HEK293 (cell line): ENCODE measurements around the gene LRP1B.

ENCODE experiments used
- CTCF ChIA-PET: fragments of 350-600 bp; formaldehyde crosslinking; extraction: SDS; loops from one replicate; lab custom pipeline; 2021; ENCODE audit warnings: antibody characterized with exemption; lab: Yijun Ruan, JAX
- POLR2A ChIA-PET: fragments of 300-600 bp; formaldehyde crosslinking; extraction: SDS; loops from one replicate; lab custom pipeline; 2020; ENCODE audit warnings: antibody characterized with exemption, inconsistent platforms; lab: Yijun Ruan, JAX
- H3K27ac ChIP-seq: fragments of 200-500 bp; sonication (Bioruptor generic); 2 replicates; pipeline ENCODE4 v1.5.1; 2014; ENCODE audit warnings: low read depth, low read length, control low read depth, inconsistent platforms; ENCODE audit errors: extremely low read depth
- H3K36me3 ChIP-seq, 2 experiments: fragments of 200-500 bp in 1 of 2; sonication (Bioruptor generic) in 1 of 2; 1 replicate in 1 of 2; 2 replicates in 1 of 2; pipeline ENCODE4 v1.5.1; 2014 to 2017; ENCODE audit warnings: inconsistent platforms in 2 of 2, low read length in 2 of 2; ENCODE audit not compliant: control insufficient read depth in 2 of 2, insufficient read depth in 1 of 2
- H3K4me1 ChIP-seq: fragments of 200-500 bp; sonication (Bioruptor generic); 2 replicates; pipeline ENCODE4 v1.5.1; 2014; ENCODE audit warnings: mild to moderate bottlenecking, low read length, inconsistent platforms; ENCODE audit not compliant: control insufficient read depth, insufficient read depth
- H3K4me3 ChIP-seq: 2 replicates; pipeline ENCODE4 v1.5.1; 2011; ENCODE audit warnings: low read depth, mild to moderate bottlenecking, control low read depth, low read length, moderate library complexity
- H3K9me3 ChIP-seq: fragments of 200-500 bp; sonication (Bioruptor generic); 2 replicates; pipeline ENCODE4 v1.5.1; 2014; ENCODE audit warnings: low read depth, low read length, inconsistent platforms; ENCODE audit not compliant: control insufficient read depth, insufficient read depth
- OSR2 ChIP-seq: fragments of 450-650 bp; formaldehyde crosslinking; IDR thresholded peaks from 2 replicates; pipeline ENCODE4 v1.5.1; 2016; ENCODE audit warnings: missing biosample characterization, missing genetic modification characterization
- WT1 ChIP-seq: fragments of 450-650 bp; formaldehyde crosslinking; IDR thresholded peaks from 2 replicates; pipeline ENCODE4 v1.5.1; 2016; ENCODE audit warnings: missing biosample characterization, missing genetic modification characterization
- ZBTB10 ChIP-seq: fragments of 450-650 bp; formaldehyde crosslinking; IDR thresholded peaks from 2 replicates; pipeline ENCODE4 v1.5.1; 2016; ENCODE audit warnings: missing biosample characterization, missing genetic modification characterization
- ZBTB11 ChIP-seq: fragments of 450-650 bp; formaldehyde crosslinking; conservative IDR thresholded peaks from 2 replicates; pipeline ENCODE4 v1.5.1; 2016; ENCODE audit warnings: low read depth, missing biosample characterization, missing genetic modification characterization
- ZBTB8A ChIP-seq: fragments of 450-650 bp; formaldehyde crosslinking; IDR thresholded peaks from 2 replicates; pipeline ENCODE4 v1.5.1; 2016; ENCODE audit warnings: missing biosample characterization, missing genetic modification characterization
- ZNF140 ChIP-seq: fragments of 450-650 bp; formaldehyde crosslinking; IDR thresholded peaks from 2 replicates; pipeline ENCODE4 v1.5.1; 2016; ENCODE audit warnings: missing biosample characterization, missing genetic modification characterization
- ZNF169 ChIP-seq: fragments of 450-650 bp; formaldehyde crosslinking; IDR thresholded peaks from 2 replicates; pipeline ENCODE4 v1.5.1; 2016; ENCODE audit warnings: missing biosample characterization, missing genetic modification characterization
- ZNF266 ChIP-seq: fragments of 450-650 bp; formaldehyde crosslinking; IDR thresholded peaks from 2 replicates; pipeline ENCODE4 v1.5.1; 2016; ENCODE audit warnings: missing biosample characterization, missing genetic modification characterization, low read depth
- ZNF394 ChIP-seq: fragments of 450-650 bp; formaldehyde crosslinking; IDR thresholded peaks from 2 replicates; pipeline ENCODE4 v1.5.1; 2016; ENCODE audit warnings: missing biosample characterization, missing genetic modification characterization, mild to moderate bottlenecking, moderate library complexity, borderline replicate concordance
- ZNF426 ChIP-seq: fragments of 450-650 bp; formaldehyde crosslinking; IDR thresholded peaks from 2 replicates; pipeline ENCODE4 v1.5.1; 2017; ENCODE audit warnings: missing biosample characterization, missing genetic modification characterization, mild to moderate bottlenecking, inconsistent platforms, moderate library complexity
- ZNF514 ChIP-seq: fragments of 450-650 bp; formaldehyde crosslinking; IDR thresholded peaks from 2 replicates; pipeline ENCODE4 v1.5.1; 2016; ENCODE audit warnings: missing biosample characterization, missing genetic modification characterization
- ZNF518A ChIP-seq: fragments of 450-650 bp; formaldehyde crosslinking; conservative IDR thresholded peaks from 2 replicates; pipeline ENCODE4 v1.5.1; 2016; ENCODE audit warnings: low read depth, missing biosample characterization, missing genetic modification characterization
- ZNF555 ChIP-seq: fragments of 450-650 bp; formaldehyde crosslinking; conservative IDR thresholded peaks from 2 replicates; pipeline ENCODE4 v1.5.1; 2017; ENCODE audit warnings: missing biosample characterization, mild to moderate bottlenecking, missing genetic modification characterization, inconsistent platforms
- ZNF623 ChIP-seq: fragments of 450-650 bp; formaldehyde crosslinking; IDR thresholded peaks from 2 replicates; pipeline ENCODE4 v1.5.1; 2016; ENCODE audit warnings: missing biosample characterization, missing genetic modification characterization

The LRP1B gene

GRCh38 chr2:140680862-140681261 is 1450.0 kb downstream of the LRP1B start (continued):
- TF ChIP-seq ZNF518A (tag by site-specific recombination): no peak
- TF ChIP-seq ZNF514: no peak
- no peak for TF ChIP-seq WT1

- POLR2A ChIA-PET: no interaction called here
- H3K9me3 ChIP-seq: no peaks in the 10 kb centered on the region
These were observed 1451.1 kb downstream of the LRP1B start for GRCh38 chr2:140679752-140680151.

More at GRCh38 chr2:140679752-140680151, 1451.1 kb downstream of the LRP1B start:
- H3K27ac ChIP-seq: no peak overlapping the region
- H3K4me1 ChIP-seq: no peaks in the 10 kb centered on the region
- no peak overlapping the region for H3K4me3 ChIP-seq
- CTCF ChIA-PET: no interaction called here
- H3K36me3 ChIP-seq: no peaks in the 10 kb centered on the region
- TF ChIP-seq ZBTB11 (peak; percentile 44; the same call in 1 of the 2 replicates), ZNF623 (peak; percentile 41), ZNF266 (0 out of 2 replicates have a peak, but pooled peaks have one; percentile 38), ZBTB10 (tag by site-specific recombination) (no peak), ZBTB8A (tag by site-specific recombination) (peak; percentile 44; the same call in 1 of the 2 replicates), ZNF394 (tag by site-specific recombination) (peak; percentile 69; the same call in 1 of the 2 replicates), ZNF140 (tag by site-specific recombination) (peak; percentile 50; the same call in 1 of the 2 replicates), ZNF555 (peak; percentile 47), ZNF518A (tag by site-specific recombination) (peak; percentile 68; the same call in 1 of the 2 replicates), ZNF169 (no peak), ZNF426 (tag by site-specific recombination) (peak; percentile 63), OSR2 (tag by site-specific recombination) (no peak)
